ENCODE results near the gene CCSER1.

- TF ChIP-seq CTCF (IDR thresholded peaks at IDR 0.05) (no peak), EP300 (IDR thresholded peaks at IDR 0.05) (no peak), POLR2A (IDR thresholded peaks at IDR 0.05) (no peak)
Measured at GRCh38 chr4:90189946-90190345, 62.8 kb downstream of the CCSER1 start.
